KMS-11 (cell line): ENCODE data around the gene METRN.

Experiments used
- H2AFZ ChIP-seq: fragments of 200-600 bp; sonication (generic); 2 replicates; pipeline ENCODE4 v1.6.1; 2016; ENCODE audit warnings: antibody characterized with exemption, mixed run types, low read depth
- H3K27ac ChIP-seq: fragments of 200-600 bp; sonication (generic); 2 replicates; pipeline ENCODE4 v1.6.1; 2016; ENCODE audit warnings: mild to moderate bottlenecking, mixed run types
- H3K27me3 ChIP-seq: fragments of 200-600 bp; sonication (generic); 2 replicates; pipeline ENCODE4 v1.6.1; 2017; ENCODE audit warnings: mild to moderate bottlenecking, low read depth, mixed run types, moderate library complexity; ENCODE audit not compliant: insufficient read depth
- H3K36me3 ChIP-seq: fragments of 200-600 bp; sonication (generic); 2 replicates; pipeline ENCODE4 v1.6.1; 2017; ENCODE audit warnings: mild to moderate bottlenecking, mixed run types; ENCODE audit not compliant: insufficient read depth
- H3K4me1 ChIP-seq: fragments of 200-600 bp; sonication (generic); 2 replicates; pipeline ENCODE4 v1.6.1; 2016; ENCODE audit warnings: mild to moderate bottlenecking, low read depth, mixed run types; ENCODE audit not compliant: poor library complexity, severe bottlenecking
- H3K4me2 ChIP-seq: fragments of 200-600 bp; sonication (generic); 2 replicates; pipeline ENCODE4 v1.7.0; 2016; ENCODE audit warnings: mild to moderate bottlenecking, mixed run types
- H3K4me3 ChIP-seq: fragments of 200-600 bp; sonication (generic); IDR thresholded peaks from 2 replicates; pipeline ENCODE4 v1.6.1; 2017; ENCODE audit warnings: low read depth, low read length, mixed read lengths; ENCODE audit not compliant: insufficient read depth
- H3K79me2 ChIP-seq: fragments of 200-600 bp; sonication (generic); 2 replicates; pipeline ENCODE4 v1.6.1; 2016; ENCODE audit warnings: low read depth, mixed run types; ENCODE audit not compliant: insufficient read depth
- H3K9ac ChIP-seq: fragments of 200-600 bp; sonication (generic); 2 replicates; pipeline ENCODE4 v1.6.1; 2016; ENCODE audit warnings: mild to moderate bottlenecking, mixed run types
- H4K20me1 ChIP-seq: fragments of 200-600 bp; sonication (generic); 2 replicates; pipeline ENCODE4 v1.6.1; 2016; ENCODE audit warnings: mild to moderate bottlenecking, mixed run types; ENCODE audit not compliant: insufficient read depth
- CTCF ChIP-seq: fragments of 200-600 bp; sonication (generic); conservative IDR thresholded peaks from 2 replicates; pipeline ENCODE4 v1.6.1; 2017; ENCODE audit warnings: low read depth, mild to moderate bottlenecking, antibody characterized with exemption, low read length, moderate library complexity, mixed read lengths

Gene METRN

GRCh38 chr16:714558-715476, at the start of gene METRN:
METRN (plus strand) TSS chr16:715118; CDS start chr16:715290, 172 bp downstream.
- H2AFZ ChIP-seq, result no peak within 1 kb of the TSS
- H3K36me3 ChIP-seq, result no peaks in the 10 kb centered on the region
- H4K20me1 ChIP-seq, result no peaks in the 10 kb centered on the region
- TF ChIP-seq CTCF, result no peak
- no peak within 1 kb of the TSS for H3K4me3 ChIP-seq
- no peak within 1 kb of the TSS; the same call in 1 of the 2 replicates for H3K4me2 ChIP-seq
- H3K79me2 ChIP-seq, result no peaks in the 10 kb centered on the region
- H3K9ac ChIP-seq, result no peak within 1 kb of the TSS
- peaks cover 60% of the 10 kb centered on the region for H3K27me3 ChIP-seq
- peaks cover 34% of the 10 kb centered on the region for H3K4me1 ChIP-seq
- no peak within 1 kb of the TSS for H3K27ac ChIP-seq

DNA sequence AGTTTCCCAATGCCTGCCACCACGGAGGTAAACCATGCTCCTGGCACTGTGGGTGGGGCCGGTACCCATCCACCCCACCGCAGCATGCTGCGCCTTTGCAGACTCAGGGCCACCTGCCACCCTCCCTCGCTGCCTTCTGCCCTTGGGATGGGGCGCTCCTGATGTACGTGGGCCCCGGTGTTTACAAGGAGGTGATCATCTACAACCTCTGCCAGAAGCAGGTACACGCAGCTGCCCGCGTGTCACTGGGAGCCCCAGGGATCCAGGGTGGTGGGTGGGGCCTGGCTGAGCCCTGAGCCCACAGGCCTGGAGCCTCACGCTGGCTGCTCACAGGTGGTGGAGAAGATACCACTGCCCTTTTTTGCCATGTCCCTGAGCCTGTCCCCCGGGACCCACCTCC, 48.3 kb upstream of the METRN start:
- no peak overlapping the region for H3K4me2 ChIP-seq

GRCh38 chr16:667113-667779, 47.7 kb upstream of the METRN start:
- Histone ChIP-seq H3K4me2 (peak overlapping the region; percentile 71), H3K4me3 (no peak overlapping the region), H3K4me1 (peaks cover 13% of the 10 kb centered on the region), H3K79me2 (peaks cover 19% of the 10 kb centered on the region), H3K9ac (no peak overlapping the region; the same call in 1 of the 2 replicates), H2AFZ (peak overlapping the region; percentile 49; the same call in 1 of the 2 replicates), H3K36me3 (no peaks in the 10 kb centered on the region; the same call in 1 of the 2 replicates), H3K27me3 (no peaks in the 10 kb centered on the region), H3K27ac (no peak overlapping the region; the same call in 1 of the 2 replicates), H4K20me1 (no peaks in the 10 kb centered on the region)
- no peak for TF ChIP-seq CTCF

More for the DNA sequence above, 48.3 kb upstream of the METRN start:
- Histone ChIP-seq H3K79me2 (peaks cover 19% of the 10 kb centered on the region), H3K4me3 (no peak overlapping the region), H3K4me1 (peaks cover 13% of the 10 kb centered on the region), H3K27ac (no peak overlapping the region), H4K20me1 (no peaks in the 10 kb centered on the region), H3K27me3 (no peaks in the 10 kb centered on the region), H3K36me3 (no peaks in the 10 kb centered on the region; the same call in 1 of the 2 replicates), H2AFZ (no peak overlapping the region), H3K9ac (no peak overlapping the region)
- no peak for TF ChIP-seq CTCF

DNA sequence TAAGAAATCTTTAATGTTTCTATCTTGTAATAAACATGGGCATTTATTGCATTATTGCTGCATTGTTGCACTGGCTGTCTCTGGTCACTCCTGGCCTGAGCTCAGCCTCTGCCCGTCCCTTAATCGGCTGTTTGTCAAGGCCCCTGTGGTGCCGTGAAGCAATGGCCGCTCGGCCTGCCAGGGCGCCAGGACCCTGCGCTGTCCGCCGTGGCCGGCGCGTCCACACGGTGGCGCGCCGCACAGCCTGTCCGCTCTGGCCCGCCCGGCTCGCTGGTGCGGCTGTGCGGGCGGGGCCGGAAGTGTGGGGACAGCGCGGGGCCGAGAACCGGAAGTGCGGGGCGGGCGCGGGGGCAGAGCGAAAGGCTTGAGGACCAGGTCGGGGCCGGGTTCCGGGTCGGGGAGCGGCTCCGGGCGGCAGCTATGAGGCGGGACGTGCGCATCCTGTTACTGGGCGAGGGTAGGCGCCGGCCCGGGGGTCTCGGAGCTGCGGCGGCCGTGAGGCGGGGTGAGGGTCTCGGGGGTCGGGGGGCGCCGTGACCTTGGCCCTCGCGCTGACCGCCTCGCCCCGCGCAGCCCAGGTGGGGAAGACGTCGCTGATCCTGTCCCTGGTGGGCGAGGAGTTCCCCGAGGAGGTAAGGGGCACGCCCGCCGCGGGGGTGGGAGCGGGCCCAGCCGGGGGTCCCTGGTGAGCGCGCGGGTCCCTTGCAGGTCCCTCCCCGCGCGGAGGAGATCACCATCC, 47.0 kb upstream of the METRN start, which contains the start of gene RHOT2:
Gene RHOT2, plus strand, starts transcription at position 353 of the 739 bp plus-strand sequence. Its CDS starts 68 bp downstream, at position 421.
- H3K27me3 ChIP-seq, result no peaks in the 10 kb centered on the region
- H3K4me2 ChIP-seq, result peak within 1 kb of the TSS; percentile 71
- H3K36me3 ChIP-seq, result peaks cover under 1% of the 10 kb centered on the region; the same call in 1 of the 2 replicates
- peak within 1 kb of the TSS; percentile 49; the same call in 1 of the 2 replicates for H2AFZ ChIP-seq
- H4K20me1 ChIP-seq, result no peaks in the 10 kb centered on the region
- peaks cover 13% of the 10 kb centered on the region for H3K4me1 ChIP-seq
- H3K4me3 ChIP-seq, result no peak within 1 kb of the TSS
- peaks cover 19% of the 10 kb centered on the region for H3K79me2 ChIP-seq
- H3K9ac ChIP-seq, result peak within 1 kb of the TSS; percentile 81
- TF ChIP-seq CTCF, result peak; percentile 78
- no peak within 1 kb of the TSS; the same call in 1 of the 2 replicates for H3K27ac ChIP-seq
